A549 (cell line): ENCODE data around the gene TULP1.

Experiments used
- EP300 ChIP-seq, 2 experiments: fragments of >200 bp; sonication (Bioruptor Twin); formaldehyde crosslinking; IDR thresholded peaks; 2 replicates in 1 of 2; 3 replicates in 1 of 2; pipeline ENCODE4 v1.6.1; 2016 to 2017
- ESRRA ChIP-seq: fragments of 150-350 bp; IDR thresholded peaks from 2 replicates; pipeline ENCODE4 v1.6.1; 2014; ENCODE audit warnings: mild to moderate bottlenecking, low read length, borderline replicate concordance
- HOXA7 ChIP-seq: fragments of 250-450 bp; sonication (Bioruptor Pico); IDR thresholded peaks from 2 replicates; pipeline ENCODE4 v1.5.0; 2020; ENCODE audit warnings: mild to moderate bottlenecking, moderate library complexity
- JUNB ChIP-seq: fragments of >200 bp; sonication (Bioruptor Twin); formaldehyde crosslinking; IDR thresholded peaks from 2 replicates; pipeline ENCODE4 v1.6.1; 2016
- MAFK ChIP-seq: fragments of 450-650 bp; IDR thresholded peaks from 2 replicates; pipeline ENCODE4 v1.6.1; 2014; ENCODE audit not compliant: partially characterized antibody
- MAX ChIP-seq: IDR thresholded peaks from 2 replicates; pipeline ENCODE4 v1.6.1; 2012
- NR3C1 ChIP-seq: fragments of >200 bp; sonication (Bioruptor Twin); formaldehyde crosslinking; IDR thresholded peaks from 3 replicates; pipeline ENCODE4 v1.6.1; 2017
- POLR2A ChIP-seq: IDR thresholded peaks from 2 replicates; pipeline ENCODE4 v1.6.1; 2012; ENCODE audit warnings: mild to moderate bottlenecking, low read length
- RAD21 ChIP-seq, 2 experiments: fragments of >200 bp in 1 of 2; sonication (Bioruptor Twin) in 1 of 2; formaldehyde crosslinking in 1 of 2; IDR thresholded peaks in 1 of 2; conservative IDR thresholded peaks in 1 of 2; 2 replicates in 1 of 2; 3 replicates in 1 of 2; pipeline ENCODE4 v1.6.1; 2012 to 2018; ENCODE audit warnings: inconsistent platforms in 1 of 2
- REST ChIP-seq: fragments of 200-600 bp; sonication (generic); IDR thresholded peaks from 2 replicates; pipeline ENCODE4 v1.6.1; 2016; ENCODE audit warnings: antibody characterized with exemption, mild to moderate bottlenecking, moderate library complexity
- TF ChIP-seq, protein P1 (sequence below): fragments of >200 bp; sonication (Bioruptor Twin); formaldehyde crosslinking; IDR thresholded peaks from 3 replicates; pipeline ENCODE4 v1.5.1; 2016
- TF ChIP-seq, protein P2 (sequence below): fragments of 250-450 bp; sonication (Bioruptor Pico); IDR thresholded peaks from 2 replicates; pipeline ENCODE4 v1.5.0; 2021; ENCODE audit warnings: mild to moderate bottlenecking, moderate library complexity, borderline replicate concordance
- TF ChIP-seq, protein P3 (sequence below): fragments of 150-350 bp; IDR thresholded peaks from 2 replicates; pipeline ENCODE4 v1.6.1; 2014; ENCODE audit warnings: low read depth, mild to moderate bottlenecking, low read length
- TF ChIP-seq, protein P4 (sequence below): fragments of 450-650 bp; IDR thresholded peaks from 2 replicates; pipeline ENCODE4 v1.6.1; 2014; ENCODE audit warnings: antibody characterized with exemption

GRCh38 chr6:35557239-35557638, 44.5 kb upstream of the TULP1 start:
- TF ChIP-seq, protein P1, sequence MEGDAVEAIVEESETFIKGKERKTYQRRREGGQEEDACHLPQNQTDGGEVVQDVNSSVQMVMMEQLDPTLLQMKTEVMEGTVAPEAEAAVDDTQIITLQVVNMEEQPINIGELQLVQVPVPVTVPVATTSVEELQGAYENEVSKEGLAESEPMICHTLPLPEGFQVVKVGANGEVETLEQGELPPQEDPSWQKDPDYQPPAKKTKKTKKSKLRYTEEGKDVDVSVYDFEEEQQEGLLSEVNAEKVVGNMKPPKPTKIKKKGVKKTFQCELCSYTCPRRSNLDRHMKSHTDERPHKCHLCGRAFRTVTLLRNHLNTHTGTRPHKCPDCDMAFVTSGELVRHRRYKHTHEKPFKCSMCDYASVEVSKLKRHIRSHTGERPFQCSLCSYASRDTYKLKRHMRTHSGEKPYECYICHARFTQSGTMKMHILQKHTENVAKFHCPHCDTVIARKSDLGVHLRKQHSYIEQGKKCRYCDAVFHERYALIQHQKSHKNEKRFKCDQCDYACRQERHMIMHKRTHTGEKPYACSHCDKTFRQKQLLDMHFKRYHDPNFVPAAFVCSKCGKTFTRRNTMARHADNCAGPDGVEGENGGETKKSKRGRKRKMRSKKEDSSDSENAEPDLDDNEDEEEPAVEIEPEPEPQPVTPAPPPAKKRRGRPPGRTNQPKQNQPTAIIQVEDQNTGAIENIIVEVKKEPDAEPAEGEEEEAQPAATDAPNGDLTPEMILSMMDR, result no peak
- no peak for TF ChIP-seq RAD21 (conservative IDR thresholded peaks at IDR 0.05 in 1 of 2, IDR thresholded peaks at IDR 0.05 in 1 of 2)
- TF ChIP-seq ESRRA, result no peak
- TF ChIP-seq JUNB, result no peak
- TF ChIP-seq MAX, result no peak
- no peak for TF ChIP-seq POLR2A
- no peak for TF ChIP-seq NR3C1
- TF ChIP-seq, protein P2, sequence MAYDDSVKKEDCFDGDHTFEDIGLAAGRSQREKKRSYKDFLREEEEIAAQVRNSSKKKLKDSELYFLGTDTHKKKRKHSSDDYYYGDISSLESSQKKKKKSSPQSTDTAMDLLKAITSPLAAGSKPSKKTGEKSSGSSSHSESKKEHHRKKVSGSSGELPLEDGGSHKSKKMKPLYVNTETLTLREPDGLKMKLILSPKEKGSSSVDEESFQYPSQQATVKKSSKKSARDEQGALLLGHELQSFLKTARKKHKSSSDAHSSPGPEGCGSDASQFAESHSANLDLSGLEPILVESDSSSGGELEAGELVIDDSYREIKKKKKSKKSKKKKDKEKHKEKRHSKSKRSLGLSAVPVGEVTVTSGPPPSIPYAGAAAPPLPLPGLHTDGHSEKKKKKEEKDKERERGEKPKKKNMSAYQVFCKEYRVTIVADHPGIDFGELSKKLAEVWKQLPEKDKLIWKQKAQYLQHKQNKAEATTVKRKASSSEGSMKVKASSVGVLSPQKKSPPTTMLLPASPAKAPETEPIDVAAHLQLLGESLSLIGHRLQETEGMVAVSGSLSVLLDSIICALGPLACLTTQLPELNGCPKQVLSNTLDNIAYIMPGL (CRISPR knock-in tag), result no peak
- TF ChIP-seq, protein P3, sequence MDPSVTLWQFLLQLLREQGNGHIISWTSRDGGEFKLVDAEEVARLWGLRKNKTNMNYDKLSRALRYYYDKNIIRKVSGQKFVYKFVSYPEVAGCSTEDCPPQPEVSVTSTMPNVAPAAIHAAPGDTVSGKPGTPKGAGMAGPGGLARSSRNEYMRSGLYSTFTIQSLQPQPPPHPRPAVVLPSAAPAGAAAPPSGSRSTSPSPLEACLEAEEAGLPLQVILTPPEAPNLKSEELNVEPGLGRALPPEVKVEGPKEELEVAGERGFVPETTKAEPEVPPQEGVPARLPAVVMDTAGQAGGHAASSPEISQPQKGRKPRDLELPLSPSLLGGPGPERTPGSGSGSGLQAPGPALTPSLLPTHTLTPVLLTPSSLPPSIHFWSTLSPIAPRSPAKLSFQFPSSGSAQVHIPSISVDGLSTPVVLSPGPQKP, result no peak
- TF ChIP-seq EP300 (IDR thresholded peaks at IDR 0.05), result no peak
- TF ChIP-seq, protein P4, sequence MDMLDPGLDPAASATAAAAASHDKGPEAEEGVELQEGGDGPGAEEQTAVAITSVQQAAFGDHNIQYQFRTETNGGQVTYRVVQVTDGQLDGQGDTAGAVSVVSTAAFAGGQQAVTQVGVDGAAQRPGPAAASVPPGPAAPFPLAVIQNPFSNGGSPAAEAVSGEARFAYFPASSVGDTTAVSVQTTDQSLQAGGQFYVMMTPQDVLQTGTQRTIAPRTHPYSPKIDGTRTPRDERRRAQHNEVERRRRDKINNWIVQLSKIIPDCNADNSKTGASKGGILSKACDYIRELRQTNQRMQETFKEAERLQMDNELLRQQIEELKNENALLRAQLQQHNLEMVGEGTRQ, result no peak
- no peak for TF ChIP-seq REST
- no peak for TF ChIP-seq HOXA7 (CRISPR knock-in tag)
- no peak for TF ChIP-seq MAFK
